Anterior cingulate cortex (tissue), 58 donors: ENCODE data around the gene SPANXN2.
"Not testable (repeated sequence)": the region's sequence is repeated elsewhere in the genome, so short reads cannot be mapped to it uniquely, and the experiment has no call there.

Source experiments
- DNase-seq, 58 donors: peaks; one replicate each; lab custom pipeline; 2025; lab: John Stamatoyannopoulos, UW

SPANXN2 gene, protein sequence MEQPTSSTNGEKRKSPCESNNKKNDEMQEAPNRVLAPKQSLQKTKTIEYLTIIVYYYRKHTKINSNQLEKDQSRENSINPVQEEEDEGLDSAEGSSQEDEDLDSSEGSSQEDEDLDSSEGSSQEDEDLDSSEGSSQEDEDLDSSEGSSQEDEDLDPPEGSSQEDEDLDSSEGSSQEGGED

DNA sequence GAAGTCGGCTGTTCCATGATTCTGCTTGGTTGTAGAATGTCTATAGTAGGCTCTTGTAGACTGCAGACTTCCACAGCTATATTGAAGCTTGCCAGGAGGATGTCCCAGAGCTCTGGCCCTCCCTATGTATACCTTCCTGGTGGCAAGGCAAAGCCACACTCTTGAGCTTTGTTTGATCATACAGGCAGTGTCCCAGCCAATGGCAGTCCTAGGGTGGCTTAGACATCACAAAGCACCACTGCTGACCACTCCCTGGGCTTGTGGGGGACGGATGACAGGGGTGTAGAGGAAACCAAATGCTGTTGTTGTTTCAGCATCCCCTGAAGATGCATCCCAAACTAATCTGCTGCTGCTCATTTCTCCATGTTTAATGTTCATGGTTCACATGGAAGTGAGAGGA, at the start of gene SPANXN2:
Gene SPANXN2 (minus strand): TSS at position 101 of the 400 bp plus-strand sequence. CDS start 84 bp downstream, at position 17.
- not testable (repeated sequence) for DNase-seq

DNA sequence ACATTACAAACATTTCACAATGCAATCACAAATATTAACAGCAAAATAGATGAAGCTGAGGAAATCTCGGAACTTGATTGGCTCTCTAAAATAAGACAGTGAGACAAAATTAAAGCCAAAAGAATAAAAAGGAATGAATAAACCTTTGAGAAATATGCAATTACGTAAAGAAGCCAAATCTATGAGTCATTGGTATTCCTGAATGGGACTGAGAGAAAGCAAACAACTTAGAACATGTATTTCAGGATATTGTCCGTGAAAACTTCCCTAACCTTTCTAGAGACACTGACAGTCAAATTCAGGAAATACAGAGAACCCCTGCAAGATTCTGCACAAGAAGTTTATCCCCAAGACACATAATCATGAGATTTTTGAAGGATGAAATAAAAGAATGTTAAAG, 48.4 kb upstream of the SPANXN2 start:
- no peak for DNase-seq

DNA sequence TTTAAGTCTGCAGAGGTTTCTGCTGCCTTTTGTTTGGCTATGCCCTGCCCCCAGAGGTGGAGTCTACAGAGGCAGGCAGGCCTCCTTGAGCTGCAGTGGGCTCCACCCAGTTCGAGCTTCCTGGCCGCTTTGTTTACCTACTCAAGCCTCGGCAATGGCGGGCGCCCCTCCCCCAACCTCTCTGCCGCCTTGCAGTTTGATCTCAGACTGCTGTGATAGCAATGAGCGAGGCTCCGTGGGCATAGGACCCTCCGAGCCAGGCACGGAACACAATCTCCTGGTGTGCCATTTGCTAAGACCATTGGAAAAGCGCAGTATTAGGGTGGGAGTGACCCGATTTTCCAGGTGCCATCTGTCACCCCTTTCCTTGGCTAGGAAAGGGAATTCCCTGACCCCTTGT, 47.2 kb upstream of the SPANXN2 start:
- not testable (repeated sequence) for DNase-seq

DNA sequence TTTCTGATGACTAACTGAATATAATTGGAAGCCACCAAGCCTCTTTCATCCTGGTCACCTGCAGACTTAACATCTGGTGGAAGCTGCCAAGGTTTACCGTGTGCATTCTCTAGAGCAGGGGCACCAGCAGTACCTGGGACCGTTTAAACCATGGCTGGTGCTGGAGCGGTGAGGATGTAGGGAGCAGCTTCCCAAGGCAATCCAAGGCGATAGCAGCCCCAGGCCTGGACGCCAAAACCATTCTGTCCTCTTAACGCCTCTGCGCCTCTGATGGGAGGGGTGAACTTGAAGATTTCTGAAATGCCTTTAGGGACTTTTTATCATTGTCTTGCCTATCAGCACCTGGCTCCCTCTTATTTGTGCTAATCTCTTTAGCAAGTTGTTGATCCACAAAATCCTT, 37.3 kb upstream of the SPANXN2 start:
- DNase-seq, result no peak

DNA sequence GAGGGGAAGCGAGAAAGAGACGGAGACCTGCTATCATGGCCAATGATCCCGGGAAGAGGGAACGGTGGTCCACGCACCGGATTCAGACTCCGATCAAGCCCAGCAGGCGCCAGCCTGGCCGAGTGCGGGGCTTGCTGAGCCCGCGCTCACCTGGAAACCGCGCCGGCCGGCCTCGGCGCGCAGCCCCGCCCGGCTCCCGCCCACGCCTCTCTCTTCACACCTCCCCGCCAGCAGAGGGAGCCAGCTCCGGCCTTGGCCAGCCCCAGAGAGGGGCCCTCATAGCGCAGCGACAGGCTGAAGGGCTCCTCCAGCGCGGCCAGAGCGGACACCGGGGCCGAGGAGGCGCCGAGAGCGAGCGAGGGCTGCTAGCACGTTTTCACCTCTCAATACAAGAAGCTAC, 36.8 kb upstream of the SPANXN2 start:
- no peak for DNase-seq

DNA sequence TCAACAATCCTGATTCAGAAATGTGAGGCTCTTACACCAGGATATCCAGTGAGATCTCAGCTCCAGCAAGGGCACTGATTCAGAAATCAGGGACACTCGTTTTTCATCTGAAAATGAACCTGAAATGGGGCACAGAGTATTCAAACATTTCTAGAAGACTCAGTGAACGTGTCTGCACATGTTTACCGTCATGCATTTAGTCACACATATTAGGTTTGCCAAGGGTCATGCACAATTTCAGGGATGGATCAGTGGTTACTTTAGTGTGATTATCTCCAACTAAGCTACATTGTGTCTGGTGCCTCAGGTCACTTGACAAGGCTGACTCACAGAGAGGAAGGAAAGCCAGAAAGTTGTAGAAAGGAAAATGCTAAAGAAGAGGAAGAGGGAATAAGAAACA, 33.6 kb upstream of the SPANXN2 start:
- no peak for DNase-seq

DNA sequence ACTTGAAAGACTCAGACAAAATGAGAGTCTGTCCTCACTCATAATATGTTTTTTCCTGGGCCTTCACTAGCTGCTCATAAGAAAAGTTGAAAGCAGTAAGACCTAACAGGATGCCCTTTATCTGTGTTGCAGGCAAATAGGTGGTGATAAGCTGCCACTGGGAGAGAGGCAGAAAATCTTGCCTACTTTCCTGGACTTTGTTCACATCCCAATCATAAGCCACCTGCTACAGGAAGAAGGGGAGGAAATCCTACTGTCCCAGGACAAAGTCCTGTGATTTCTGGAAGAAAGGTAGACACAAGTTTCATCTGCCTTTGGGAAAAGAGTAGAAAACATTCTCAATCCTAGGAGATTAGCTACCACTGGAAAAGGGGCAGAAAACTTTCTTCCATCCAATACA, 13.3 kb upstream of the SPANXN2 start:
- DNase-seq, result no peak

DNA sequence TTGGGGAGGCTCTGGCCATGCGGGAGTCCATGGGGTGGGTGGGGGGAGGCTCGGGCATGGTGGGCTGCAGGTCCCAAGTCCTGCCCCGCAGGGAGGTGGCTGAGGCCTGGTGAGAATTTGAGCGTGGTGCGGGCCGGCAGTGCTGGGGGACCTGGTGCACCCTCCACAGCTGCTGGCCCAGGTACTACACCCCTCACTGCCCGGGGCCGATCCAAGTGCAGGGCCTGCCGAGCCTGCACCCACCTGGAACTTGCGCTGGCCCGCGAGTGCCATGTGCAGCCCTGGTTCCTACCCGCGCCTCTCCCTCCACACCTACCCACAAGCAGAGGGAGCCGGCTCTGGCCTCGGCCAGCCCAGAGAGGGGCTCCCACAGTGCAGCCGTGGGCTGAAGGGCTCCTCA, 5.7 kb upstream of the SPANXN2 start:
- no peak for DNase-seq

DNA sequence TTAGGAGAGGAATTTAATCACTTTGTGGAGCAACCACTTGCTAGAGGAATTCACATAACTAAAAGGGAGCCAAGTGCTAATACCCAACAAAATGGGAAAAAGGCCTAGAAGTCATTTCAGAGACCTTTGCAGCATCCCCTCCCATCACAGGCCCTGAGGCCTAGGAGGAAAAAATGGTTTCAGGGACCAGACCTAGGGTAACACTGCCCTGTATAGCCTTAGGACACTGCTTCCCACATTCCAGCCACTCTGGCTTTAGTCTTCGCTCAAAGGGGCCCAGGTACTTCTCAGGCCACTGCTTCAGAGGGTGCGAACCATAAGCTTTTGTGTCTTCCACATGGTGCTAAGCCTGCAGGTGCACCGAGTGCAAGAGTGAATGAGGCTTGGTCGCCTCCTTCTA, 19.1 kb downstream of the SPANXN2 start:
- no peak for DNase-seq

DNA sequence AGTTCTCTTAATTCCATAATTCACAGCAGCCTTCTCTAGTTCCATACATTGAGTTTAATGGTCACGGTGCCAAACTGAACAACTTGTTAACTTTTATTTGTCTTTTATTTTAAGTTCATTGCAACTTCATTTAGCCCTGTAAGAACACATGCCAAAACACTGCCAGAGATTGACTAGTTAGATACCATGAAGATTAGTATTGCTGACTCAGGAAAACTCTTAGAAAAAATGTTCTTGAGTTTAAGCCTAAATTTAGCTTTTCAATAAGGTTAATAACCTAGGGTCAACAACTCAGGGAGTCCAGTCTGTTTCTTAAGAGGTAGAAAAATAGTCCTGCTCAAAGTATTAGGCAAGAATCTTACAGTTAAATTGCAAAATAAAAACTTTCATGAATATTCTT, 25.7 kb downstream of the SPANXN2 start:
- no peak for DNase-seq

DNA sequence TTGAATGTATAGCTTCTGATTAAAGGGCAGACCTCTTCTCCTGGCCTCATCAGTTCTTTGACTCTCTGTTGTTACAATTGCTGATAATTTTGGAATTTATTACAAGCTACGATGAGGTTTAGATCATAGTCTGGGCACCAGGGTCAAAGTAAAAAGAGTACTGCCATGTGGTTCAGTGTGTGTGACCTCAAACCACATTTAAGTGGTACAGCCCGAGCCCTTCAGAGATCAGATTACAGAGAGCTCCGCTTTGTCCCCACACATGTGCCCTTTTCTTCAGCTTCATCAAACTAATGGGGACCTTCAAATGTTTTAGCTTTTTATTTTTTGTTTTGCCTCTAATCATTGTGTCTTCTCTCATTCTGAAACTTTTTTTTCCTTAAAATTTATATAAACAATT, 37.1 kb downstream of the SPANXN2 start:
- no peak for DNase-seq

DNA sequence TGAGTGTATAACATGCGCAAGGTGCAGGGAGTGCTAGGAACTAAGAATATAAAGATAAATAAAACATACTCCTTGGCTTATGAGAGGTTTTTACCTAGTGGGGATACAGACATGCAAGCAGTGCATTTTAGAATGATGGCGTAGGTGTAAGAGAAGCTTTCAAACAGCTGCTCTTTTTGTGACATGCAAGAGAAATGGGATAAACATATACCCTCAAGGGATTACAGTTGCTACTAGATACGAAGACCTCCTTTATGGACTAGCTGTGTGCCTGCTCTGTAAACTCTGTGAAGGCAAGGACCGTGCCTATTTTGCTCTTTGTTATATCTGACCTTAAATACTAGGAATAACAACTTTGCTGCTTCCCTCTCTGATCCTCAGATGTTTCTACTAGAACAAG, 45.6 kb downstream of the SPANXN2 start:
- no peak for DNase-seq

DNA sequence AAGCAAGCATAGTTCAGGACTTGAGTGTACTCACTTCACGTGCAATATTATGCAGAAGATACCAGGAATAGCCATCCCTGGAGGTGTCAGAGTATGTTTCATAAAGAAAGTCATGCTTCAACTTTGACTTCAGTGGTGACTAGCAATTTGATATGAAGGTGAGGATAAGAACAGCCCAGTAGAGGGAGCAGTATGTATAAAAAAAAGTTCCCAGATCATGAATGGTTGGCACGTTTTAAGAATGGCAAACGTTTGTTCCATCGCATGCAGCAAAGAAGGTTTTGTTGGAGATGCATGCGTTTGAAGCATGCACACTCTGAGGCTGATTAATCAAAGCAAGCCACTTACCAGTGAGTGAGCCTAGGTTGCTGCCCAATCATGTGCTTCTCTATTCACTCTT, 51.2 kb downstream of the SPANXN2 start:
- DNase-seq, result peak in 1 of 58 donors; percentile 0

DNA sequence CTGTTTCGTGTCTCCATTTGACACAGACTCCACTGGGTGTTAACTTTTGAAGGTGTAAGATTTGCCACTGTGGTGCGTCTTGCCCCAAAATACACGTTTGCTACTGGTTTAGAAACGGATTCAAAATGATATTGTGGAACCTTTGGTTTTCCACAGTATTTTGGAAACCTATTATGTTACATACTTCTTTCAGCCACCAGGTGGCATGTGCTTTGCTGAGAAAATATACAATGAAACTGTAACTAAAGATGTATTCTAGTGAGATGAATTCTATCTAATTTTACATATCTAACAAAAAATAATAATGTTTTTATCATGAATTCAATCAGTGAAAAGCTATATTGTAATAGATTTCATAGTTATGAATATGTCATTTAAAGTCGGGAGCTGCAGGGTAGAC, 56.2 kb downstream of the SPANXN2 start:
- peak in 1 of 58 donors; percentile 0 for DNase-seq

DNA sequence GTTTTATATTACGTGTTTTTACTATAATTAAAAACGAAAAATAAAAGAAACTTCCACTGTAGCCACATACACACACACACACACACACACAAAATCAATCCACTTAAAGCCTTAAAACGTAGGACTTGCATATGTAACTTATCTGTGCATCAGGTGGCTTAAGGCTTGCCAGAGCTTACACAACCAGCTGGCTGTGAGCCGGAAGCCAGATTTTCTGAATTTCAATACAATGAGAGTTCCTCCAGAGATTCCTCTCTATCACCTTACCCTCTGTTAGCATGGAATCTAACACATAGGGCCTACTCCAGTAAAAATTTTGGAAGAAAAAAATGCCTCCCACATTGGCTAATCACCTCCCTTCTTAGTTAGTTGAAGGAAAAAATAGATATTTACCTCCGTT, 56.8 kb downstream of the SPANXN2 start:
- DNase-seq, result peak in 2 of 58 donors; percentile 0 to 3
